Tibial nerve (tissue), 4 donors: Measurements from ENCODE around the gene MRTFA. TPM values are rescaled to one million over a fixed set of nuclear protein-coding genes. Genes with fewer than 3 reads are reported as not detected.
A peak's percentile ranks its signal among the peaks of the same experiment; 100 is the strongest.

Source experiments
- DNase-seq, 2 donors: peaks; one replicate each; pipeline ENCODE4 v3.0.0-alpha.2; 2019; ENCODE audit warnings: low spot score in 2 of 2
- H3K27ac ChIP-seq, 4 donors: fragments of 200-600 bp; sonication (generic) in 3 of 4; one replicate each; pipeline ENCODE4 v1.5.1; 2017 to 2019; ENCODE audit warnings: mild to moderate bottlenecking in 1 of 4
- H3K27me3 ChIP-seq, 2 donors: fragments of 200-600 bp; sonication (generic) in 1 of 2; one replicate each; pipeline versions ENCODE4 v1.5.1 to v1.6.0; 2017 to 2019
- H3K36me3 ChIP-seq, 3 donors: fragments of 200-600 bp; sonication (generic); one replicate each; pipeline ENCODE4 v1.5.1; 2018 to 2019
- H3K4me1 ChIP-seq, 4 donors: fragments of 200-600 bp; sonication (generic) in 3 of 4; one replicate each; pipeline ENCODE4 v1.5.1; 2017 to 2019
- H3K4me3 ChIP-seq, 4 donors: fragments of 200-600 bp; sonication (generic) in 3 of 4; one replicate each; pipeline ENCODE4 v1.5.1; 2017 to 2019; ENCODE audit warnings: mild to moderate bottlenecking in 1 of 4, moderate library complexity in 1 of 4
- H3K9me3 ChIP-seq, 4 donors: fragments of 200-600 bp; sonication (generic) in 3 of 4; one replicate each; pipeline ENCODE4 v1.5.1; 2017 to 2019
- CTCF ChIP-seq, 5 experiments: fragments of 200-600 bp in 3 of 5; fragments of 450-650 bp in 2 of 5; sonication (generic) in 3 of 5; IDR thresholded peaks; one replicate each; pipeline ENCODE4 v1.5.1; 2016 to 2019; ENCODE audit warnings: antibody characterized with exemption in 5 of 5, mild to moderate bottlenecking in 3 of 5, moderate library complexity in 2 of 5
- EP300 ChIP-seq, 2 donors: sonication (generic); formaldehyde crosslinking; IDR thresholded peaks; one replicate each; pipeline ENCODE4 v1.6.1; 2017; ENCODE audit warnings: antibody characterized with exemption in 2 of 2, mild to moderate bottlenecking in 1 of 2
- POLR2A ChIP-seq, 2 donors: fragments of 450-650 bp; IDR thresholded peaks; one replicate each; pipeline ENCODE4 v1.6.1; 2017; ENCODE audit warnings: antibody characterized with exemption in 2 of 2, mild to moderate bottlenecking in 2 of 2, moderate library complexity in 2 of 2
- WGBS, 2 donors: methylation state at CpG; one replicate each; pipeline ENCODE4 v1.1.5; 2018; 5-methylcytosine and 5-hydroxymethylcytosine counted together
- total RNA-seq, 4 donors: library from RNA; depleted of rRNA; stranded (reverse); fragments of >200 nt; gene quantifications; one replicate each; pipeline ENCODE4 v1.1.0, GENCODE V29; 2016

Gene MRTFA
- total RNA-seq, 4 donors from 2014 or later = 69.7 to 119 (median 104) TPM

GRCh38 chr22:40674274-40674673, 37.8 kb upstream of the MRTFA start:
- DNase-seq = no peak
- Histone ChIP-seq H3K4me1 (peaks cover 0 to 9% (median 2%) of the 10 kb centered on the region in 4 donors), H3K4me3 (no peak overlapping the region), H3K9me3 (no peaks in the 10 kb centered on the region), H3K27ac (no peak overlapping the region), H3K27me3 (peaks cover 0 to 6% of the 10 kb centered on the region in 2 donors), H3K36me3 (no peaks in the 10 kb centered on the region)
- 82 to 84% methylated on average over 4 of the region's 4 CpGs for WGBS, 2 donors
- TF ChIP-seq POLR2A (IDR thresholded peaks at IDR 0.05) = no peak
- no peak for TF ChIP-seq CTCF (IDR thresholded peaks at IDR 0.05)
- no peak for TF ChIP-seq EP300 (IDR thresholded peaks at IDR 0.05)

GRCh38 chr22:40673017-40673416, 36.5 kb upstream of the MRTFA start:
- DNase-seq = no peak
- Histone ChIP-seq H3K27me3 (no peaks in the 10 kb centered on the region), H3K4me1 (peaks cover 0 to 3% (median 0%) of the 10 kb centered on the region in 4 donors), H3K4me3 (no peak overlapping the region), H3K36me3 (no peaks in the 10 kb centered on the region), H3K27ac (peak overlapping the region in 1 of 4 donors; percentile 29), H3K9me3 (no peaks in the 10 kb centered on the region)
- 81 to 90% methylated on average over 4 of the region's 4 CpGs for WGBS, 2 donors
- no peak for TF ChIP-seq POLR2A (IDR thresholded peaks at IDR 0.05)
- no peak for TF ChIP-seq CTCF (IDR thresholded peaks at IDR 0.05)
- TF ChIP-seq EP300 (IDR thresholded peaks at IDR 0.05) = no peak

- peaks cover 0 to 12% (median 2%) of the 10 kb centered on the region in 4 donors for H3K4me1 ChIP-seq
- no peak for DNase-seq
- TF ChIP-seq EP300 (IDR thresholded peaks at IDR 0.05) = no peak
- no peak for TF ChIP-seq CTCF (IDR thresholded peaks at IDR 0.05)
- no peak for TF ChIP-seq POLR2A (IDR thresholded peaks at IDR 0.05)
- no peaks in the 10 kb centered on the region for H3K9me3 ChIP-seq
- WGBS, 2 donors = 91 to 95% methylated on average over 7 of the region's 7 CpGs
- H3K36me3 ChIP-seq = no peaks in the 10 kb centered on the region
- H3K27ac ChIP-seq = no peak overlapping the region
- no peaks in the 10 kb centered on the region for H3K27me3 ChIP-seq
- no peak overlapping the region for H3K4me3 ChIP-seq
These were observed 35.4 kb upstream of the MRTFA start for GRCh38 chr22:40671796-40672360.

GRCh38 chr22:40671369-40671768, 34.9 kb upstream of the MRTFA start:
- no peaks in the 10 kb centered on the region for H3K27me3 ChIP-seq
- no peak overlapping the region for H3K4me3 ChIP-seq
- 95 to 97% methylated on average over 13 of the region's 13 CpGs for WGBS, 2 donors

More at GRCh38 chr22:40671369-40671768, 34.9 kb upstream of the MRTFA start:
- no peak for DNase-seq
- Histone ChIP-seq H3K27ac (no peak overlapping the region), H3K4me1 (peaks cover 0 to 16% (median 2%) of the 10 kb centered on the region in 4 donors), H3K36me3 (no peaks in the 10 kb centered on the region), H3K9me3 (no peaks in the 10 kb centered on the region)
- TF ChIP-seq EP300 (IDR thresholded peaks at IDR 0.05) (no peak), CTCF (IDR thresholded peaks at IDR 0.05) (no peak), POLR2A (IDR thresholded peaks at IDR 0.05) (no peak)
